GM18858 (cell line): Measurements from ENCODE around the gene ACSS1.

Experiments
- ATAC-seq: cut with Tn5 transposase; IDR thresholded peaks from one replicate; pipeline ENCODE4 v1.9.1; 2021; ENCODE audit not compliant: unreplicated experiment

The ACSS1 gene

DNA sequence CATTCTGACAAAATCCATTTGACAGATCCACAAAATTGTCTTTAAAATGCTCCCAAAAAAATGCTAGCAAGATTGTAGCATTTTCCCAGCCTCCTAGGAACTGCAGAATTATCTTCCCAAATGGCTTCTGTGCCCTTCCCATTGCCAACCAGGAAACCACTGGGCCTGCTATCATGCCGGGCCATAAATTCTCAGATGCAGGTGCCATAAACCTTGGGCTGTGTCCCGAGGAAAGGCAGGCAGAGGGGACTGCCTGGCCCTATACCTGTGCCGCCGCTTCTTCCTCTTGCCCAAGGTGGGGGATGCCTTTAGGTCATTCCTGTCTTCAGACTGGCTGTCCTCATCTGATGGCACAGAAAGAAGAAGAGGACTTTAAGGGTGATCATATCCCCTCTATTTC lies 21.2 kb upstream of the ACSS1 start:
- no peak for ATAC-seq

DNA sequence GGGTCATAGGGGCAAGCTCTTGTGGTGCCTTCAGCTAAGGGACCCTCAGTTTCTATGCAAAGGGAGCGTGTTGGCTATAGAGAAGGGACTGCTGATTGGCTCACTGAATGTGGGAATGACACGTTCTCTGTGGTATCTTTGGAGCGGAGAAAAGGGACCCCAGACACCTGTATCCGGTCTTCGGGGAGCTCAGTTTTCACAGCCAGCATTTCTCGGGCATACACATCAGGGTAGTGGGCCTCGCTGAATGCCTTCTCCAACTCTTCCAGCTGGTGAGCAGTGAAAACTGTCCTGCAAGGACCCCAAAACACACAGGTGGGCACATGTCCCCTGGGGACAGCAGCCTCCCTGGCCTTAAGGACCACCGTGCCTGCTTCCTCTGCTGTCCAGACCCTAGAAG lies 20.7 kb upstream of the ACSS1 start:
- no peak for ATAC-seq

DNA sequence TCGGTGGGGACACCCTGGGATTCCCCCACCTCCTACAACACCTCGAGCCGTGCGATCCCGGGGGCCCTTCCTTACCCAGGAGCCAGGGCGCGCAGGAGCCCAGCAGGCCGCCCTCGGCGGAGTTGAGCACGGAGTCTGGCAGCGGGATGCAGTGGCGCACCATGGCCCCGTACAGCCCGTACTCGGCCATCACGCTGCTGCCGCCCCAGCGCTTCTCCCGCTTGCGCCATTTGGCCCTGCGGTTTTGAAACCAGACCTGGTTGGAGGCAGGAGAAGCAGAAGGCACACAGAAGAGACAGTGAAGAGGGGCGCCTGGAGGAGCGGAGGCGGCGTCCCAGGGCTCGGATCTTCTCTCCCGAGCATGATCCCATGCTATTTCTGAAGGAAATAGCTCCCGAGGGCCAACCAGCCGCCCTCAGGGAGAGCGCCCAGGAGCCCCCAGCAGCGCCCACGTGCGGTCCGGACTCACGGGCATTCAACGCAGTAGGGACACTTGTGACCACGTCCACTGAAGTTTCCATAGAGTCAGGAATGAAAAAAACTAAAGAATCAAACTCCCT lies 19.8 kb upstream of the ACSS1 start:
- no peak for ATAC-seq

DNA sequence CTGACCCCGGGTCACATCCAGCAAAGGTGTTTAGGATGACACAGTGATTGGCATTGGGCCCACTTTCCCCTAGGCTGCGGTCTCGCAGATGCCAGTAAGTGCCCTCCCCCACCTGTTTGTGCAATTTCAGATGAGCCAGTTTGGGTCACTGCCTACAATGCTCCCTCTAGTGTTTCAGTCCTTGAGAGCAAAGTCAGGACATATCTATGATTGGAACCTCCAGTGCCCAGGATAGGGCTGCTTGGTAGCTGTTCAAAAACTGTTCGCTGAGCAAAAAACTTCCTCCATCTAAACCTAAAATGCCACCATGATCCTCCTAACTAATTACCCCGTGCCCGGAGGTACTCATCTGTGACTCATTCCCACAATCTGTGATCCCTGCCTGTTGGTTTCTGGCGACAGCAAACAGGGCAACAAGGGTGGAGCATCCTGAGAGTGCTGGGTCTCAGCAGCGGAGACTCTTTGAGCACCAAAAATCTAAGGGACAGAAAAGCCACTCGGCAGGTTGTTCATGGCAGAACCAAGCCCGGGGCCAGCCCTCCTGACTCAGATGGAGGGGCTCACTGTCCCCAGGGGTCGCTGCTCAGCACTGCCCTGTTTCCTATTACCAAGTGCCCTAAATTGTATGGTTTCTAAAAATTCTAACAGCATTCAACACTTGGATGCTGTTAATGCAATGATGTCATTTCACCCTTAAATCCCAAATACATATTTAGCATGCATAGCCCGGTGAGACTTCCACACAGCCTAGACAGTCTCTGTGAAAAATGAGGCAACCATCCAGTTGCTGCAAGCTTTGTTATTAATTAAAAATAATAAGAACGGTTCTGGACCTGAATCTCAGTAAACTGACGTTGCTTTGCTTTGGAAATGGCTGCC lies 19.0 kb upstream of the ACSS1 start:
- ATAC-seq: no peak

DNA sequence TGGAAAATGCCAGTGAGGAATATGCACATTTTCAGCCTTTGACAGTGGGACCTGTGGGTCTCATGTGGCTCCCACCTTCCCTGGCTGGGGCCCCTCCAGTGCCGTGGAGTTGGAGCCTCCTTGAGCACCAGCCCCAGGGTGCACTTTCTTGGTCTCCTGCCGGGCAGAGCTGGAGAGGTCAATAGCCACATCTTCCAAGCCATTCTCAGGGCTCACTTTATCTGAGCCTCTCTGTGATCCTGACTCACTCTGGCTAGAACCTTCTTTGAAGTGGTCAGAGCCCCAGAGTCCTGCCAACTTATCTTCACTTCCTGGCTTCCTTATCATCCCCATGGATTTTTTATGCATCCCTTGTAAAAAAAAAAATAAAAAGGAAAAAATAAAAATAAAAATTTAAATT lies 18.3 kb upstream of the ACSS1 start:
- no peak for ATAC-seq

- no peak for ATAC-seq
These were observed 15.6 kb upstream of the ACSS1 start for GRCh38 chr20:25073544-25073943.

- ATAC-seq: no peak
These were observed 14.4 kb upstream of the ACSS1 start for GRCh38 chr20:25072226-25072811.

- no peak for ATAC-seq
These were observed 13.8 kb upstream of the ACSS1 start for GRCh38 chr20:25071734-25072133.

DNA sequence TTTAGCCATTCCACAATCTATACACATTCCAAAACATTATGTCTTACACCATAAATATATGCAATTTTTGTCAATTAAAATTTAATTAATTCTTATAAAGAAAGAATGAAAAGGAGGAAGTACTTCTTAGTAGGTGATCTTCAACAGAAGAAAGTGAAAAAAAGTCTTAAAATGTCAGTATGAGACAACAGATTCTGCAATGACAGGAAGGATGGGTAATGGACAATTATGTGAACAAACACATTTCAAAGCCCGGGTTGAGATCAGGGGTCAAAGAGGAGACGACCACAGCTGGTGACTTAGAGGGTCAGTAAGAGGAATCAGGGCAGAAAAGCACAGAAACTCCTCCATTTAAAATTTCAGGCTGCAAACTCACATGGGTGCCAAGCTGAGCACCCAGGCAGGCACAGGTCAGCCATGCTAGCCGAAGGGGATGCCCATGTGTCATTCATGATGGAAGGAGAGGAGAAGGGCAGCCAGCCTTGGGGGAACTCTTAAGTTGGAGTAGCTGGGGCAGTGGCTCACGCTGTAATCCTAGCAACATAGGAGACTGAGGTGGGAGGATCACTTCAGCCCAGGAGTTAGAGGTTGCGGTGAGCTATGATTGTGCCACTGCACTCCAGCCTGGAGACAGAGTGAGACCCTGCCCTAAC lies 13.0 kb upstream of the ACSS1 start:
- ATAC-seq: no peak

- ATAC-seq: no peak
These were observed 9.4 kb upstream of the ACSS1 start for GRCh38 chr20:25067102-25067987.

GRCh38 chr20:25066386-25066785 lies 8.4 kb upstream of the ACSS1 start:
- no peak for ATAC-seq

DNA sequence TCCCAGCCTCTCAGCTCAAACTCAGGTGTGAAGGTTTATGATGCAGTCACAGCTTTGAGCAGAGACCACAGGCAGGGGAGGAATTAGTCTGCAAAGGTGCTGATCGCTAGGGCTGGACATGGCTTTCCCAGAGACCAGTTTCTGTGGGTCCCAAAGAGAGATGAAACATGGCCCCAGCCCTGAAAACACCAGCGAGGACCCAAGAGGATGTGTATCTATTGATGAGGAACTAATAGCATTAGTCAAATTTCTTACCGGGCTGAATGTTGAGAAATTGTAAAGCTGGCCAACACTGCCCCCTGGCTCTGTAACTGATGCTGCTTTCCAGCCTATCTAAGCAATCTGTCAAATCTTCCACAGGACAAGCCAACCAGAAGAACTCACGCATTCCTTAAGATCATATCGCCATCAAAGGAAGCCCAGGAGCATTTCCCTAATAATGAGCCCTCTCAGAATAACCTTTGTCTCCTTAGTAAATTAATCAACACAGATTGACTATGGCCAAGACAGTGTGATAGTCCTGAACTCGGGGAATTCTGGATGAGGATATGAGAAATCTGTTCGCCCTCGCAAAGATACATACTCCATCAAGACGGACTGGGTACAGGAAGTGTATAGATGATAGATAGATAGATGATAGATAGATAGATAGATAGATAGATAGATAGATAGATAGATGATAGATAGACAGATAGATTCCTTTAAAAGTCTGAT lies 7.8 kb upstream of the ACSS1 start:
- ATAC-seq: no peak

DNA sequence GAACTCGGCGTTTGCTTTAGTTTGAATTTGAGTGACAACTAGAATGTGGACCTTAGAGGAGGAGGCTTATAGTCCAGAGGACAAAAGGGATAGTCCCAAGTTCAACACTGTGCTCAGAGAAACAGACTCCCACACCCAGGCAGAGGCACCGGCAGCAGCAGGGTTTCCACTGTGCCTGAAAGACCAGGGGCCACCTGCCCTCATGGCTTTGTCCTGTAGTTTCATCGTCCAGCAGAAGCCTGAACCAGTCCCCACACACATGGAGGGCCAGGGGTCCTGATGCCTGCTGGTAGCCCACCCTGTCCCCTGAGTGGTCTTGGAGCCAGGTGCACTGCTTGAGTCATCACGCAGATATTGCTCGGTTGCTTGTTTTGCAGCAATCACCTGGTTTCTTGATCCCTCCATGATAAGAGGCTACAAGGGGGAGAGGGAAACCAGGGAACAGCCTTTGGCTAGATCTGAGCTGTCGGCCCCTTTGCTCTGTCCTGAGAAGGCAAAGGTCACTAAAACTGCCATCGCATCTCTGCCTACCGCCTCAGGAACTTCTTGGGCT lies 7.2 kb upstream of the ACSS1 start:
- no peak for ATAC-seq

DNA sequence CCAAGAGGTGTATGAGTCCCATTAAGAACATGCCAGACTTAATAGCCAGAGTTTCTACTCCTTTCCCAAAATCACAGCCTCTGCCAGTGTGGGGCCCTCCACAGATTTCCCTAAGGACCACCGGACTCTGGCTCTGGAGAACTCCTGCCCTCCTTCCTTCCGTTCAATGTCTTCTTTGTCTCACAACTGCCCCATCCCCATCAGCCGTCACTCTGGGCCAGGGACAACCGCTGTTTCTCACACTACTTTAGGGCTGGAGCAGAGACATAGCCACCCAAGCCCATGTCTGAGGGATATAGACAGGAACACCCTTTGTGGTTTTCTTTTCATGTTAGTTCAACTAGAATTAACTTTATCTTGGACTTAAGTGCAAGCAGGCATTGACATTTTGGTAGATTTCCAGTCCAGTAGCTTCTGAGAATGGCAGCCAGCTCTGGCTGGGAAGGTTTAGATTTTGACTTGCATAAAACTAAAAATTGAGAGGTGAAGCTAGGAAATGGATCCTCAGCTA lies 6.7 kb upstream of the ACSS1 start:
- ATAC-seq: no peak

GRCh38 chr20:25063981-25064380 lies 6.0 kb upstream of the ACSS1 start:
- no peak for ATAC-seq

GRCh38 chr20:25063546-25063945 lies 5.6 kb upstream of the ACSS1 start:
- no peak for ATAC-seq

DNA sequence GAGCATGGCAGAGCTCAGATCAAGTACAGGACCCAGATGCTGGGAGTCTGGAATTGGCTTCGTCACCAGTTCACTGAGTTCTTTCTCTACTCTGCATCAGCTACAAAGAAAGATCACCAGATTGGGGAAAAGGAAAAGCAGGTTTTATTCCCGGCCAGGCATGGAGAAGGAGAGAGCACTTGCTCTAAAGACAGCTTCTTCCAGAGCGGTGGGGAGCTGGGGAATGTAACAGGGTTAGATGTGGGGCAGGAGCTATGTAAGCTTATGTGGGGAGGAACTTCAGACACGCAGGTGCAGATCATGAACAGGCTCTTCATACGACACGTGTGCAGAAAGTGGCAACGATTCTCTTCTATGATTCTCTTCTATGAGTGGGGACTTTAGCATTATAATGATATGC lies 4.9 kb upstream of the ACSS1 start:
- ATAC-seq: no peak

DNA sequence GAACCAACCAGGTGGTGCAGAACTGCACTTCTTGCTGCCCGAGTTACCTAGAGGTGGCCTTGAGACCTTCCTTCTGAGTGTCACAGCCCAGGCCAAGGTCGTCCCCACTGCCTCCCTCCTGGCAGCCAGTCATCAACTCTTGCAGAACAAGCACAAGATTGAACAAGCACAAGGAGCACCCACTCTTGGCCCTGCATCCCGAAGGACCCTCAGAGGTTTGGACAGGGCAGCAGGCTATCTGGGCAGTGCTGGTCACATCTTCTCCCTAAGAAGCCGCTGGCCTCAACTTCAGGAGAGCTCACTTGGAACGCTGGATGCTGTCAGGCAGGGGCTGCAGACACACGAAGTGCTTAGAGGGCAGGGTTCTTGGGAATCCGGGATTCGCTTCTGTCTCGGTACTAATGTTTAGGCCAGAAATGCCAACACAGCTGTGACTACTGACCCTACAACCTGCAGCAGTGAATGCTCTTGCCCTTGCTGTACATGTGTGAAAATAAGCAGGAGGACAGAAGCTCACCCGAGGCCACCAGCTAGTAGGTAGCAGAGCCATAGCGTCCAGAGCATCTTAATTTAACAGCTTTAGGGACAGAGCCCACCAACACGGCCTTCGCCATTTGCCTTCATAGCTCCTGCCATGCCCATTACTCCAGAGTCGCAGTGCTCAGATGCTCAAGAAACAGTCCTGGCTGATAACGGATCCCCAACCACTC lies 4.0 kb upstream of the ACSS1 start:
- no peak for ATAC-seq
